Stomach (tissue), 4 donors: ENCODE measurements around the gene ATF3.

Source experiments
- CTCF ChIP-seq, 7 experiments: fragments of 450-650 bp in 4 of 7; fragments of 200-600 bp in 3 of 7; sonication (generic) in 3 of 7; IDR thresholded peaks; one replicate each; pipeline ENCODE4 v1.5.1; 2016 to 2019; ENCODE audit warnings: antibody characterized with exemption in 7 of 7, control low read depth in 2 of 7, mild to moderate bottlenecking in 1 of 7
- EP300 ChIP-seq: sonication (generic); formaldehyde crosslinking; IDR thresholded peaks from one replicate; pipeline ENCODE4 v1.6.1; 2017; ENCODE audit warnings: antibody characterized with exemption
- POLR2A ChIP-seq, 4 donors: fragments of 450-650 bp; IDR thresholded peaks; one replicate each; pipeline ENCODE4 v1.6.1; 2016; ENCODE audit warnings: antibody characterized with exemption in 4 of 4, control low read depth in 2 of 4, mild to moderate bottlenecking in 1 of 4, moderate library complexity in 1 of 4
- POLR2AphosphoS5 ChIP-seq, 3 donors: sonication (generic); formaldehyde crosslinking; IDR thresholded peaks; one replicate each; pipeline ENCODE4 v1.6.1; 2016; ENCODE audit warnings: antibody characterized with exemption in 3 of 3

GRCh38 chr1:212575333-212575732, 33.2 kb upstream of the ATF3 start:
- TF ChIP-seq CTCF (IDR thresholded peaks at IDR 0.05) (no peak), POLR2A (IDR thresholded peaks at IDR 0.05) (no peak), POLR2AphosphoS5 (IDR thresholded peaks at IDR 0.05) (no peak), EP300 (no peak)
